SHP77 (cell line): Measurements from ENCODE around the gene FERMT3.
A peak's percentile ranks its signal among the peaks of the same experiment; 100 is the strongest.

Experiments used
- DNase-seq, 2 experiments: peaks; one replicate each; lab custom pipeline; 2025; lab: John Stamatoyannopoulos, UW

Gene FERMT3

GRCh38 chr11:64220798-64221197, 14.3 kb downstream of the FERMT3 start:
- no peak for DNase-seq

- DNase-seq: no peak
These were observed 16.1 kb downstream of the FERMT3 start for GRCh38 chr11:64222651-64223000.

- no peak for DNase-seq
These were observed 16.6 kb downstream of the FERMT3 start for GRCh38 chr11:64223001-64223651.

- no peak for DNase-seq
These were observed 17.8 kb downstream of the FERMT3 start for GRCh38 chr11:64224151-64224890.

DNA sequence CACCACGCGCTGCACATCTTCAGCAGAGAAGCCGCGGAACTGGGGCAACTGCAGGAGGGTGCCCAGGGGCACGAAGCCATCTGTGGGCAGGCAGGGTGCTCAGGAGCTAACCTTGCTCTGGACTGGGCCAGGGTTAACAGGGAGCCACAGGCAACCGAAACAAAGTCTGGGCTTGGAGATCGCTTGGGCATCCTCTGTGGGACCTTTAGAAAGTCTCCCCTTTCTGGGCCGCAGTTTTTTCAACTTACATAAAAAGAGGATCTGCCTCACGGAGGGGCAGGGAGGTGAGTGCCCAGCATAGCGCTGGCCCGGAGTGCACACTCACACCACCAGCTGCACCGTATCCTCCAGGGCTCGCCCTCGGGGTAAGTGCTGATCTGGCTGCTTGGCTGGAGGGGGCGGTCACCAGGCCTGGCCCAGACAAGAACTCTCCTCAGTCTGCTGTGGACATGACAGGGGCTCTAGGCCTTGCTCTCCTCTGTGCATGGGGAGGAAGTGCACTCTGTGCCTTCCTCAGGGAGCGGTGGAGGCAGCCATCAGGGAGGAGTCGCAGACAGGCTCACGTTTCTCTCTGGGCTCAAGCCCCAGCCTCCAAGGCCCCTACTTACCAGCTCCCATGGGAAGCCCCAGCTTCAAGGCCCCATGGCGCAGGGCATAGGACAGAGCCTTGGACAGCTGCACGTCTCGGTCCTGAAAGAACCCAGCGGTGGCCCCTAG, 18.5 kb downstream of the FERMT3 start:
- DNase-seq: no peak

DNA sequence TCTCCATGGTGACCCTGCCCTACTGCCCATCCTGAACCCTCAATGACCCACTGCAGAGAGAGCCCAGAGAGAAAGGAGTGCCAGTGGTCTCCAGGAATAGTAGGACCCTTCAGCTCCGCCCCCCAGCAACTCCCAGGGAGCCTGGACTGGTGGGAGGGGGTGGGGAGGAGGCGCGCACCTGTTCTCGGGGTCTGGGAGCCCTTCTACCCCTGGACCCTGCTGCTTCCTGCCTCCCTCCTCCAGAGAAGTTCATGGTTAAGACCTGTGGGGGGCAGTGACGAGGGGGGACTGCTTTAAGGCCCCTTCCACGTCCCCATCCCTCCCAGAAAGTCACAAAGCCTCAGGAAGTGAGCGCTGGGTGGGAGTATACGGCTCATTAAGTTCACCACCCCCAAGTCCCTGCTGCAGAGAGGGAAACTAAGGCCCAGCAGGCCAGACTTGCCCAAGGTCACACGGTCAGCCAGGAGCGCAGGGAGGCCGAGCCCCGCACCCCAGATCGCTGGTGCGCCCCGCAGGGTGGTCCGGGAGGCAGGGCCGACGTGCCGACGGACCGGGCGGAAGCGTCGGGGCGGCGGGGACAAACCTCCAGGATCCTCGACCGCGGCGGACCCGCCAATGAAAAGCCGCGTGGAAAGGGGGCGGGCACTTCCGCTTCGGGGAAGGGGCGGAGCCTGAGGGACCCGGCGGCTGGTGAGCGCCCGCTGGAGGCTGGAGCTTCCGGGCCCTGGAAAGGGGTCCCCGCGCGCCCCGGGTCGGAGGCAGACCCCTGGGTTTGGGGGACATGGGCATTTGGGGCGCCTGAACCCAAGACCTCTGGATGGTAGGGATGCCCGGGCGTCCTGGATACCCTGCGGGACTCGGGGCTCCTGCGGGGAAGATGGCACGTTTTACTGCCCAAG, 19.3 kb downstream of the FERMT3 start, which contains the start of the genes NUDT22 and TRPT1:
TSS of gene NUDT22 (plus strand) at position 667 of the 899 bp plus-strand sequence. CDS start 379 bp downstream, outside the sequence.
TSS of gene TRPT1 (minus strand) at position 579 of the 899 bp plus-strand sequence. CDS start at position 253, 326 bp downstream.
- DNase-seq: peak; percentile 79 to 87

DNA sequence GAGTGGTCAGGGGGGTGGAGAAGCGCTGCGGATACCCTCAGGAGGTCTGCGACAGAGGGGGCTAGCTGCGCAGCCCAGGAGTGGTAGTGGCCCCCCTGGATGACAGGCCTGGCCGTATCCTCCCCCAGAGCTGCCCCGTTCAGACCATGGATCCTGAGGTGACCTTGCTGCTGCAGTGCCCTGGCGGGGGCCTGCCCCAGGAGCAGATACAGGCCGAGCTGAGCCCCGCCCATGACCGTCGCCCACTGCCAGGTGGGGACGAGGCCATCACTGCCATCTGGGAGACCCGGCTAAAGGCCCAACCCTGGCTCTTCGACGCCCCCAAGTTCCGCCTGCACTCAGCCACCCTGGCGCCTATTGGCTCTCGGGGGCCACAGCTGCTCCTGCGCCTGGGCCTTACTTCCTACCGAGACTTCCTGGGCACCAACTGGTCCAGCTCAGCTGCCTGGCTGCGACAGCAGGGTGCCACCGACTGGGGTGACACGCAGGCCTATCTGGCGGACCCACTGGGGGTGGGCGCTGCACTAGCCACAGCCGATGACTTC, 20.1 kb downstream of the FERMT3 start:
- DNase-seq: peak; percentile 69 to 83

DNA sequence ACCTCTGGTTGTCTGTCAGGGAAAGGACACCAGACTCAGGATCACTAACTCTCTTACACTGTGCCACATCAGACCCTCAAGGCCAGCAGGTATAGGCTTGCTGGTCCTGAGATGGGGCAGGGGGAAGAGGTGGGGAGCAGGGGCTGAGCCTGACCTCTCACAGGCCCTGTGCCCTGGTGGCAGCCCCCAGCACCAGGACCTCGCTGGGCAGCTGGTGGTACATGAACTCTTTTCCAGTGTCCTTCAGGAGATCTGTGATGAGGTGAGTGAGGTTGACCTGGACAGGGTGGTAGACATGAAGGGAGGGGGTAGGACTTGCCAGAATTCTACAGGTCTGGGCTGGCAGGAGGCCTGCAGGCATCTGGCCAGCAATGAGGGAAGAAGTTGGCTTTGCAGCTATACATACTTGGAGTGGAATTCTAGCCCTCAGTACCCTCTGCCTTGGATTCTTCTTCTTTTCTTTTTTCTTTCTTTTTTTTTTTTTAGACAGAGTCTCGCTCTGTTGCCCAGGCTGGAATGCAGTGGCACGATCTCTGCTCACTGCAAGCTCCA, 21.0 kb downstream of the FERMT3 start:
- DNase-seq: no peak

DNA sequence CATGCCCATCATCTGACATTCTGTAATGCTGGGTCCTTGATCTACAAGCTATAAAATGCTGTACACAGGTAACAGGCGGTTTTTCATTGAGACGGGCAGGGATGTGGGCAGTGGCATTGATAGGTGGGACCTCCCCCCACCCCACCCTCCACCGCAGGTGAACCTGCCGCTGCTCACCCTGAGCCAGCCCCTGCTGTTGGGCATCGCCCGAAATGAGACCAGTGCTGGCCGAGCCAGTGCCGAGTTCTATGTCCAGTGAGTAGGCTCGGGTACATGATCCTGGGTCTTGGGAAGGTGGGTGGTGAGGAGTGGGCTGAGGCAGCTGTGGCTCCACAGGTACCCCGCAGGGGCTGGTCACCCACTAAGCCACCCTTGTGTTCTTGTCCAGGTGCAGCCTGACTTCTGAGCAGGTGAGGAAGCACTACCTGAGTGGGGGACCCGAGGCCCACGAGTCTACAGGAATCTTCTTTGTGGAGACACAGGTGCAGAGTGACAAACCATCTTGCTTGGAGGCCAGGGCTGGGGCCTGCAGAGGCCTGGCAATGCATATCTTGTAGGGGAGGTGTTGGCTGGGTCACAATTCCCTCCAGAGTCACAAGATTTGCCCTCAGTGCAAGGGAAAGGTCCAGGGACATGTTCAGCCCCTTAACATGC, 22.7 kb downstream of the FERMT3 start:
- DNase-seq: no peak

- no peak for DNase-seq
These were observed 23.2 kb downstream of the FERMT3 start for GRCh38 chr11:64229744-64230170.

- peak; percentile 93 to 94 for DNase-seq
These were observed 23.9 kb downstream of the FERMT3 start, which contains the start of gene DNAJC4 for GRCh38 chr11:64230171-64230984. TSS of gene DNAJC4 (plus strand) at chr11:64230548. CDS start at chr11:64230855, 307 bp downstream.

- no peak for DNase-seq
These were observed 24.5 kb downstream of the FERMT3 start for GRCh38 chr11:64230985-64231365.

DNA sequence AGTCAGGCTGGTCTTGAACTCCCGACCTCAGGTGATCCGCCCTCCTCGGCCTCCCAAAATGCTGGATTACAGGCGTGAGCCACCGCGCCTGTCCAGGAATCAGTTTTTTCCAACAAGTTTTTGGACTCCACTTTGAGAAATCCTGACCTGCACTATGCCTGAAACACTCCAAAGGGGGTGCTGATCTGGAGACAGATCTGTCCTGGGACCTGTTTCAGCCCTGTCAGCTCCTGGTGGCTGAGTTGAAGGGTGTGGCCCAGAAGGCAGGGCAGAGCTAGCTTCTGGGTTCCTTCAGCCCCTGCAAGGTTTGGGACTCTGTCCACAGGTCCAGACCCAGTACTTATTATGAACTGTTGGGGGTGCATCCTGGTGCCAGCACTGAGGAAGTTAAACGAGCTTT, 25.0 kb downstream of the FERMT3 start:
- no peak for DNase-seq

DNA sequence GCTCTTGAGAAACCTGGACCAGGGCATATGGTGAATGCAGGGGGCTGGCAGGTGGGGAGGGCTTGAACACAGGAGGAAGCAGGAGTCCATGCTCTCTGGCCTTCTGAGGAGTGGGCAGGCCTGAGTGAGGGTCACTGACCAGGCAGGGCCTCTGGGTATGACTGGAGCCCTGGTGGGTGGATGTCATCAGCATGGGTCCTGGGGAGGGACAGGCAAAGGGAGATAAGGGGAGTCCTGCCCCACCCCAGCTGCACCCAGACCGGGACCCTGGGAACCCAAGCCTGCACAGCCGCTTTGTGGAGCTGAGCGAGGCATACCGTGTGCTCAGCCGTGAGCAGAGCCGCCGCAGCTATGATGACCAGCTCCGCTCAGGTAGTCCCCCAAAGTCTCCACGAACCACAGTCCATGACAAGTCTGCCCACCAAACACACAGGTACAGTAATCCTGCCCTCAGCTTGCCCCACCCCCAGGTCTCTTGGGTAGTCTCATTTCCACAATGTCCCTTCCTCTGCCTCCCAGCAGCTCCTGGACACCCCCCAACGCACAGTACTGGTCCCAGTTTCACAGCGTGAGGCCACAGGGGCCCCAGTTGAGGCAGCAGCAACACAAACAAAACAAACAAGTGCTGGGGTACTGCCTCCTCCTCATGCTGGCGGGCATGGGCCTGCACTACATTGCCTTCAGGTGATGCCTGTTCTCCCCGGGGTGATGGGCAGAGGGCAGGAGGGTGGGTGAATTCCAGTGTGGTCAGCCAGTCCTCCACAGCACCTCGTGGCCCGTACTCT, 25.9 kb downstream of the FERMT3 start:
- no peak for DNase-seq

- DNase-seq: no peak
These were observed 26.4 kb downstream of the FERMT3 start for GRCh38 chr11:64232967-64233315.

DNA sequence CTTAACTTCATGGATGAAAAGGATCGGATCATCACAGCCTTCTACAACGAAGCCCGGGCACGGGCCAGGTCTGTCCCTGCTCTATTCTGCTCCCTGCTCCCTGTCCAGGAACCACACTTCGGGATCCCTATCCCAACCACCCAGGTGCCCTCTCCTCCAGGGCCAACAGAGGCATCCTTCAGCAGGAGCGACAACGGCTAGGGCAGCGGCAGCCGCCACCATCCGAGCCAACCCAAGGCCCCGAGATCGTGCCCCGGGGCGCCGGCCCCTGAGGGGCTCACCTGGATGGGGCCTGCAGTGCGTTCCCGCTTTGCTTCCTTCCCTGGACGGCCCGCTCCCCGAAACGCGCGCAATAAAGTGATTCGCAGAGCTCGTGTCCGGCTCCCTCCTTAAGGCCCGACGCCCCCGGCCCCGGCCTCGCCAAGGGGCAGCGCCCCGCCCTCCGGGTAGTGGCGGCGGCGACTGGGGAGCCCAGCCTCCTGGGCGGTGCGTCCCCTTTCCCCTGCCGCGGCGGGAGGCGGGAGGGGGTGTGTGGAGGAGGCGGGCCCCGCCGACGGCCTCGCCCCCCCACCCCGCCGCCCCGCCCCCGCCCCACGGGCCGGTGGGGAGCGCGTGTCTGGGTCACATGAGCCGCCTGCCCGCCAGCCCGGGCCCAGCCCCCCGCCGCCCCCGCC, 27.5 kb downstream of the FERMT3 start, which contains the start of gene VEGFB:
TSS of gene VEGFB (plus strand) at position 672 of the 674 bp plus-strand sequence. CDS start 250 bp downstream, outside the sequence.
- peak; percentile 32 to 56 for DNase-seq

GRCh38 chr11:64234647-64235379, 28.3 kb downstream of the FERMT3 start:
- DNase-seq: no peak
